ENCODE measurements around the gene OPCML. TPM values are rescaled to one million over a fixed set of nuclear protein-coding genes. Genes with fewer than 3 reads are reported as not detected.
A peak's percentile ranks its signal among the peaks of the same experiment; 100 is the strongest.

OPCML gene
- total RNA-seq, 5 donors from 2014 or later (not counting 1 experiment from before 2014, with no cell fraction given) = not detected

- Mint-ChIP-seq H3K9me3 (no peaks in the 10 kb centered on the region), H3K4me3 (no peak overlapping the region), H3K36me3 (no peaks in the 10 kb centered on the region), H3K27ac (no peak overlapping the region), H3K27me3 (peaks cover 18 to 42% of the 10 kb centered on the region in 2 donors), H3K4me1 (peaks cover 0 to 3% (median 2%) of the 10 kb centered on the region in 3 donors)
- no peak for ATAC-seq (replicated peaks in 1 of 4)
- no peaks in the 10 kb centered on the region for H3K36me3 ChIP-seq (ENCODE audit: control insufficient read depth in 2 of 2, extremely low read depth in 1 of 2, insufficient read depth in 1 of 2, low read length in 1 of 2)
- H3K9me3 ChIP-seq = no peaks in the 10 kb centered on the region
- peaks cover 10 to 23% of the 10 kb centered on the region in 2 experiments for H3K27me3 ChIP-seq (replicated peaks in 1 of 2; ENCODE audit: control insufficient read depth in 2 of 2, extremely low read depth in 1 of 2, insufficient read depth in 2 of 2, low read length in 1 of 2)
- no peak overlapping the region for H3K27ac ChIP-seq (ENCODE audit: low read length)
- no peaks in the 10 kb centered on the region for H3K4me1 ChIP-seq (ENCODE audit: control insufficient read depth in 1 of 2, extremely low read depth in 1 of 2, insufficient read depth in 2 of 2, low read length in 2 of 2)
- POLR2A ChIA-PET = no interaction called here
- no peak overlapping the region for H3K4me3 ChIP-seq (ENCODE audit: control insufficient read depth in 1 of 2, extremely low read depth in 1 of 2, low read length in 1 of 2)
- WGBS (ENCODE audit: insufficient coverage) = no CpG with 5 or more reads among the region's 4 CpGs
- peak in 1 of 35 experiments; percentile 15 for DNase-seq
- CTCF ChIA-PET = interaction anchor here (0.8 to 3.1 kb wide), 8 partner anchors 9 to 662 kb away, joined by 3 to 12 read pairs (median 3); no protein-coding TSS in a partner anchor
Observed at GRCh38 chr11:132941024-132941646, 591.2 kb downstream of the OPCML start.

GRCh38 chr11:132937016-132937415 lies 595.3 kb downstream of the OPCML start:
- Histone ChIP-seq H3K4me1 (ENCODE audit: control insufficient read depth in 1 of 2, extremely low read depth in 1 of 2, insufficient read depth in 2 of 2, low read length in 2 of 2) (no peaks in the 10 kb centered on the region), H3K9me3 (no peaks in the 10 kb centered on the region)

GRCh38 chr11:132935383-132935782 lies 596.9 kb downstream of the OPCML start:
- H3K36me3 ChIP-seq (ENCODE audit: control insufficient read depth in 2 of 2, extremely low read depth in 1 of 2, insufficient read depth in 1 of 2, low read length in 1 of 2) = no peaks in the 10 kb centered on the region
- ChIA-PET POLR2A (no interaction called here), CTCF (no interaction called here)
- Mint-ChIP-seq H3K4me3 (no peak overlapping the region), H3K4me1 (no peaks in the 10 kb centered on the region), H3K27ac (no peak overlapping the region), H3K36me3 (no peaks in the 10 kb centered on the region), H3K27me3 (peaks cover 0 to under 1% of the 10 kb centered on the region in 2 donors), H3K9me3 (peaks cover 0 to 3% (median 0%) of the 10 kb centered on the region in 3 donors)
- no peak overlapping the region for H3K27ac ChIP-seq (ENCODE audit: low read length)
- no peaks in the 10 kb centered on the region for H3K9me3 ChIP-seq
- H3K27me3 ChIP-seq (replicated peaks in 1 of 2; ENCODE audit: control insufficient read depth in 2 of 2, extremely low read depth in 1 of 2, insufficient read depth in 2 of 2, low read length in 1 of 2) = no peaks in the 10 kb centered on the region
- H3K4me1 ChIP-seq (ENCODE audit: control insufficient read depth in 1 of 2, extremely low read depth in 1 of 2, insufficient read depth in 2 of 2, low read length in 2 of 2) = no peaks in the 10 kb centered on the region
- no peak for DNase-seq
- no peak for ATAC-seq (replicated peaks in 1 of 4)
- WGBS (ENCODE audit: insufficient coverage) = 80% methylated on average over 1 of the region's 3 CpGs
- H3K4me3 ChIP-seq (ENCODE audit: control insufficient read depth in 1 of 2, extremely low read depth in 1 of 2, low read length in 1 of 2) = no peak overlapping the region

More at GRCh38 chr11:132937016-132937415, 595.3 kb downstream of the OPCML start:
- Mint-ChIP-seq H3K36me3 (no peaks in the 10 kb centered on the region), H3K9me3 (no peaks in the 10 kb centered on the region), H3K27ac (no peak overlapping the region), H3K4me3 (no peak overlapping the region), H3K4me1 (no peaks in the 10 kb centered on the region), H3K27me3 (peaks cover 4 to 12% of the 10 kb centered on the region in 2 donors)
- Histone ChIP-seq H3K27me3 (replicated peaks in 1 of 2; ENCODE audit: control insufficient read depth in 2 of 2, extremely low read depth in 1 of 2, insufficient read depth in 2 of 2, low read length in 1 of 2) (peaks cover 3 to 6% of the 10 kb centered on the region in 2 experiments), H3K27ac (ENCODE audit: low read length) (no peak overlapping the region), H3K4me3 (ENCODE audit: control insufficient read depth in 1 of 2, extremely low read depth in 1 of 2, low read length in 1 of 2) (no peak overlapping the region), H3K36me3 (ENCODE audit: control insufficient read depth in 2 of 2, extremely low read depth in 1 of 2, insufficient read depth in 1 of 2, low read length in 1 of 2) (no peaks in the 10 kb centered on the region)
- ChIA-PET POLR2A (no interaction called here), CTCF (no interaction called here)
- no peak for DNase-seq
- no peak for ATAC-seq (replicated peaks in 1 of 4)
- WGBS (ENCODE audit: insufficient coverage) = 100% methylated on average over 1 of the region's 4 CpGs

GRCh38 chr11:132933703-132934102 lies 598.6 kb downstream of the OPCML start:
- DNase-seq = no peak
- 82% methylated on average over 1 of the region's 3 CpGs for WGBS (ENCODE audit: insufficient coverage)

GRCh38 chr11:132925825-132926469 lies 606.4 kb downstream of the OPCML start:
- Histone ChIP-seq H3K27me3 (replicated peaks in 1 of 2; ENCODE audit: control insufficient read depth in 2 of 2, extremely low read depth in 1 of 2, insufficient read depth in 2 of 2, low read length in 1 of 2) (no peaks in the 10 kb centered on the region), H3K27ac (ENCODE audit: low read length) (no peak overlapping the region), H3K4me3 (ENCODE audit: control insufficient read depth in 1 of 2, extremely low read depth in 1 of 2, low read length in 1 of 2) (no peak overlapping the region), H3K9me3 (no peaks in the 10 kb centered on the region), H3K36me3 (ENCODE audit: control insufficient read depth in 2 of 2, extremely low read depth in 1 of 2, insufficient read depth in 1 of 2, low read length in 1 of 2) (no peaks in the 10 kb centered on the region), H3K4me1 (ENCODE audit: control insufficient read depth in 1 of 2, extremely low read depth in 1 of 2, insufficient read depth in 2 of 2, low read length in 2 of 2) (no peaks in the 10 kb centered on the region)
- no peaks in the 10 kb centered on the region for H3K4me1 Mint-ChIP-seq
- WGBS (ENCODE audit: insufficient coverage) = 83% methylated on average over 1 of the region's 3 CpGs
- ATAC-seq (replicated peaks in 1 of 4) (no peak), DNase-seq (no peak)
- ChIA-PET POLR2A (no interaction called here), CTCF (interaction anchor here in 1 of 2 donors (0.7 kb wide), 1 partner anchor 15 kb away, joined by 3 read pairs; no protein-coding TSS in a partner anchor)
- H3K4me3 Mint-ChIP-seq = no peak overlapping the region
- H3K27me3 Mint-ChIP-seq = peaks cover 1 to 8% of the 10 kb centered on the region in 2 donors
- no peaks in the 10 kb centered on the region for H3K36me3 Mint-ChIP-seq
- H3K9me3 Mint-ChIP-seq = peaks cover 3 to 5% (median 4%) of the 10 kb centered on the region in 3 donors
- no peak overlapping the region for H3K27ac Mint-ChIP-seq

More at GRCh38 chr11:132933703-132934102, 598.6 kb downstream of the OPCML start:
- Histone ChIP-seq H3K27ac (ENCODE audit: low read length) (no peak overlapping the region), H3K9me3 (no peaks in the 10 kb centered on the region), H3K27me3 (replicated peaks in 1 of 2; ENCODE audit: control insufficient read depth in 2 of 2, extremely low read depth in 1 of 2, insufficient read depth in 2 of 2, low read length in 1 of 2) (no peaks in the 10 kb centered on the region), H3K36me3 (ENCODE audit: control insufficient read depth in 2 of 2, extremely low read depth in 1 of 2, insufficient read depth in 1 of 2, low read length in 1 of 2) (no peaks in the 10 kb centered on the region), H3K4me1 (ENCODE audit: control insufficient read depth in 1 of 2, extremely low read depth in 1 of 2, insufficient read depth in 2 of 2, low read length in 2 of 2) (no peaks in the 10 kb centered on the region), H3K4me3 (ENCODE audit: control insufficient read depth in 1 of 2, extremely low read depth in 1 of 2, low read length in 1 of 2) (no peak overlapping the region)
- Mint-ChIP-seq H3K9me3 (peaks cover 3 to 5% (median 4%) of the 10 kb centered on the region in 3 donors), H3K4me3 (no peak overlapping the region), H3K27me3 (no peaks in the 10 kb centered on the region), H3K36me3 (no peaks in the 10 kb centered on the region), H3K27ac (no peak overlapping the region), H3K4me1 (no peaks in the 10 kb centered on the region)
- no peak for ATAC-seq (replicated peaks in 1 of 4)
- ChIA-PET POLR2A (no interaction called here), CTCF (no interaction called here)

GRCh38 chr11:132921597-132921996 lies 610.7 kb downstream of the OPCML start:
- DNase-seq (no peak), ATAC-seq (replicated peaks in 1 of 4) (no peak)
- Mint-ChIP-seq H3K4me1 (no peaks in the 10 kb centered on the region), H3K27me3 (peaks cover 4 to 5% of the 10 kb centered on the region in 2 donors), H3K9me3 (peaks cover 0 to 9% (median 0%) of the 10 kb centered on the region in 3 donors), H3K27ac (no peak overlapping the region), H3K4me3 (no peak overlapping the region), H3K36me3 (no peaks in the 10 kb centered on the region)
- no peaks in the 10 kb centered on the region for H3K9me3 ChIP-seq
- H3K36me3 ChIP-seq (ENCODE audit: control insufficient read depth in 2 of 2, extremely low read depth in 1 of 2, insufficient read depth in 1 of 2, low read length in 1 of 2) = no peaks in the 10 kb centered on the region
- H3K4me3 ChIP-seq (ENCODE audit: control insufficient read depth in 1 of 2, extremely low read depth in 1 of 2, low read length in 1 of 2) = no peak overlapping the region
- WGBS (ENCODE audit: insufficient coverage) = no CpG with 5 or more reads among the region's 6 CpGs
- no peak overlapping the region for H3K27ac ChIP-seq (ENCODE audit: low read length)
- ChIA-PET POLR2A (no interaction called here), CTCF (no interaction called here)
- H3K27me3 ChIP-seq (replicated peaks in 1 of 2; ENCODE audit: control insufficient read depth in 2 of 2, extremely low read depth in 1 of 2, insufficient read depth in 2 of 2, low read length in 1 of 2) = peaks cover 0 to 2% of the 10 kb centered on the region in 2 experiments
- H3K4me1 ChIP-seq (ENCODE audit: control insufficient read depth in 1 of 2, extremely low read depth in 1 of 2, insufficient read depth in 2 of 2, low read length in 2 of 2) = no peaks in the 10 kb centered on the region
